ENCODE results near the gene BRD7. TPM values are rescaled to one million over a fixed set of nuclear protein-coding genes. Genes with fewer than 3 reads are reported as not detected.

Gene BRD7
- total RNA-seq, 4 donors from 2014 or later = 27.8 to 46.2 (median 36.8) TPM

- Histone ChIP-seq H3K4me1 (no peaks in the 10 kb centered on the region), H3K27ac (no peak overlapping the region), H3K4me3 (no peak overlapping the region), H3K27me3 (no peaks in the 10 kb centered on the region), H3K9me3 (no peaks in the 10 kb centered on the region), H3K36me3 (no peaks in the 10 kb centered on the region)
- no peak for DNase-seq
- TF ChIP-seq POLR2A (IDR thresholded peaks at IDR 0.05) (no peak), CTCF (IDR thresholded peaks at IDR 0.05) (no peak)
Observed at GRCh38 chr16:50386774-50387173, 18.0 kb upstream of the BRD7 start.

- no peaks in the 10 kb centered on the region for H3K36me3 ChIP-seq
- H3K27ac ChIP-seq = no peak overlapping the region
- TF ChIP-seq CTCF (IDR thresholded peaks at IDR 0.05) (no peak), POLR2A (IDR thresholded peaks at IDR 0.05) (no peak)
- no peaks in the 10 kb centered on the region for H3K4me1 ChIP-seq
- H3K4me3 ChIP-seq = no peak overlapping the region
- DNase-seq = no peak
- H3K9me3 ChIP-seq = no peaks in the 10 kb centered on the region
- no peaks in the 10 kb centered on the region for H3K27me3 ChIP-seq
Observed at GRCh38 chr16:50386139-50386538, 17.4 kb upstream of the BRD7 start.

GRCh38 chr16:50384500-50385135, 15.8 kb upstream of the BRD7 start:
- no peak for TF ChIP-seq CTCF (IDR thresholded peaks at IDR 0.05)
- TF ChIP-seq POLR2A (IDR thresholded peaks at IDR 0.05) = no peak
- no peaks in the 10 kb centered on the region for H3K4me1 ChIP-seq
- no peaks in the 10 kb centered on the region for H3K36me3 ChIP-seq
- no peak overlapping the region for H3K27ac ChIP-seq
- H3K9me3 ChIP-seq = no peaks in the 10 kb centered on the region
- no peaks in the 10 kb centered on the region for H3K27me3 ChIP-seq
- no peak for DNase-seq
- no peak overlapping the region for H3K4me3 ChIP-seq

- H3K4me1 ChIP-seq = no peaks in the 10 kb centered on the region
- H3K27me3 ChIP-seq = no peaks in the 10 kb centered on the region
- no peaks in the 10 kb centered on the region for H3K9me3 ChIP-seq
- TF ChIP-seq CTCF (IDR thresholded peaks at IDR 0.05) = no peak
- TF ChIP-seq POLR2A (IDR thresholded peaks at IDR 0.05) = no peak
- H3K36me3 ChIP-seq = no peaks in the 10 kb centered on the region
- H3K27ac ChIP-seq = no peak overlapping the region
- no peak for DNase-seq
- H3K4me3 ChIP-seq = no peak overlapping the region
Observed at GRCh38 chr16:50381679-50382440, 13.1 kb upstream of the BRD7 start.

- TF ChIP-seq POLR2A (IDR thresholded peaks at IDR 0.05) (no peak), CTCF (IDR thresholded peaks at IDR 0.05) (no peak)
- H3K4me1 ChIP-seq = no peaks in the 10 kb centered on the region
- H3K36me3 ChIP-seq = no peaks in the 10 kb centered on the region
Observed at GRCh38 chr16:50378417-50378816, 9.6 kb upstream of the BRD7 start.

More at GRCh38 chr16:50378417-50378816, 9.6 kb upstream of the BRD7 start:
- Histone ChIP-seq H3K27ac (no peak overlapping the region), H3K27me3 (no peaks in the 10 kb centered on the region), H3K4me3 (no peak overlapping the region), H3K9me3 (no peaks in the 10 kb centered on the region)
- DNase-seq = no peak

All from Peyer's patch (tissue), 4 donors.